Islet precursor cell (in vitro differentiated cells): Measurements from ENCODE around the gene IGSF6.

ENCODE experiments used
- DNase-seq: peaks from one replicate; pipeline ENCODE4 v3.0.0-alpha.2; 2018

Gene IGSF6

GRCh38 chr16:21598701-21599121 lies 53.7 kb downstream of the IGSF6 start:
- DNase-seq = peak; percentile 56

GRCh38 chr16:21598206-21598605 lies 54.2 kb downstream of the IGSF6 start:
- no peak for DNase-seq

- no peak for DNase-seq
These were observed 54.8 kb downstream of the IGSF6 start for GRCh38 chr16:21597561-21598030.

GRCh38 chr16:21593530-21594289 lies 58.7 kb downstream of the IGSF6 start:
- no peak for DNase-seq

GRCh38 chr16:21592191-21592590 lies 60.2 kb downstream of the IGSF6 start:
- no peak for DNase-seq

- DNase-seq = no peak
These were observed 61.6 kb downstream of the IGSF6 start for GRCh38 chr16:21590796-21591195.

- DNase-seq = no peak
These were observed 62.1 kb downstream of the IGSF6 start for GRCh38 chr16:21590287-21590686.

- DNase-seq = no peak
These were observed 62.9 kb downstream of the IGSF6 start for GRCh38 chr16:21589551-21589950.
